Thyroid gland (tissue), 4 donors: Measurements from ENCODE around the gene UBXN2A. TPM values are rescaled to one million over a fixed set of nuclear protein-coding genes. Genes with fewer than 3 reads are reported as not detected.

Experiments
- DNase-seq, 2 donors: peaks; one replicate each; pipeline ENCODE4 v3.0.0-alpha.2; 2019
- H3K27ac ChIP-seq, 3 donors: fragments of 200-600 bp; sonication (generic); 1 replicate in 2 of 3; 2 replicates in 1 of 3; pipeline ENCODE4 v1.5.1; 2016 to 2019; ENCODE audit warnings: mild to moderate bottlenecking in 1 of 3, moderate library complexity in 1 of 3
- H3K27me3 ChIP-seq: fragments of 200-600 bp; sonication (generic); one replicate; pipeline ENCODE4 v1.5.1; 2019
- H3K36me3 ChIP-seq, 2 donors: fragments of 200-600 bp; sonication (generic); one replicate each; pipeline ENCODE4 v1.5.1; 2016 to 2019
- H3K4me1 ChIP-seq, 2 donors: fragments of 200-600 bp; sonication (generic); one replicate each; pipeline ENCODE4 v1.5.1; 2017 to 2019
- H3K4me3 ChIP-seq, 3 donors: fragments of 200-600 bp; sonication (generic); replicated peaks in 1 of 3; 1 replicate in 2 of 3; 2 replicates in 1 of 3; pipeline ENCODE4 v1.5.1; 2016; ENCODE audit warnings: mild to moderate bottlenecking in 1 of 3
- H3K9me3 ChIP-seq: fragments of 200-600 bp; sonication (generic); one replicate; pipeline ENCODE4 v1.5.1; 2017
- CTCF ChIP-seq, 6 experiments: fragments of 200-600 bp in 3 of 6; fragments of 450-650 bp in 3 of 6; sonication (generic) in 3 of 6; IDR thresholded peaks; one replicate each; pipeline ENCODE4 v1.5.1; 2016 to 2019; ENCODE audit warnings: antibody characterized with exemption in 6 of 6, mild to moderate bottlenecking in 2 of 6, inconsistent platforms in 1 of 6, moderate library complexity in 1 of 6
- POLR2A ChIP-seq, 2 donors: fragments of 450-650 bp; IDR thresholded peaks; one replicate each; pipeline ENCODE4 v1.6.1; 2017; ENCODE audit warnings: antibody characterized with exemption in 2 of 2, mild to moderate bottlenecking in 2 of 2, moderate library complexity in 1 of 2
- WGBS, 2 donors: methylation state at CpG; one replicate each; pipeline ENCODE4 v1.1.5; 2017; 5-methylcytosine and 5-hydroxymethylcytosine counted together
- intact Hi-C: fragments of 100-400 bp; cut with DNase I; formaldehyde crosslinking; loops from one replicate; pipeline ENCODE4 v1.15.1; 2023
- total RNA-seq, 4 donors: library from RNA; depleted of rRNA; stranded (reverse); fragments of >200 nt; gene quantifications; one replicate each; pipeline ENCODE4 v1.2.3, GENCODE V29; 2016

Gene UBXN2A
- total RNA-seq, 4 donors from 2014 or later, result 10.7 to 14.9 (median 13.7) TPM

- no peaks in the 10 kb centered on the region for H3K36me3 ChIP-seq
- peak overlapping the region in 1 of 3 donors; percentile 52 for H3K4me3 ChIP-seq
- H3K27me3 ChIP-seq, result no peaks in the 10 kb centered on the region
- H3K4me1 ChIP-seq, result peaks cover 8 to 18% of the 10 kb centered on the region in 2 donors
- intact Hi-C loops, result no loop called here
- DNase-seq, result no peak
- TF ChIP-seq CTCF (IDR thresholded peaks at IDR 0.05), result no peak
- no peak for TF ChIP-seq POLR2A (IDR thresholded peaks at IDR 0.05)
- no peak overlapping the region for H3K27ac ChIP-seq
- 85 to 87% methylated on average over 11 of the region's 11 CpGs for WGBS, 2 donors
- no peaks in the 10 kb centered on the region for H3K9me3 ChIP-seq
Measured at GRCh38 chr2:24045511-24046508, 105.5 kb downstream of the UBXN2A start.

- TF ChIP-seq POLR2A (IDR thresholded peaks at IDR 0.05) (no peak), CTCF (IDR thresholded peaks at IDR 0.05) (no peak)
- Histone ChIP-seq H3K36me3 (no peaks in the 10 kb centered on the region), H3K4me3 (peak overlapping the region in 2 of 3 donors; percentile 19 to 52), H3K4me1 (peaks cover 8 to 18% of the 10 kb centered on the region in 2 donors), H3K27me3 (no peaks in the 10 kb centered on the region), H3K9me3 (no peaks in the 10 kb centered on the region), H3K27ac (no peak overlapping the region)
- 5 to 9% methylated on average over 2 of the region's 2 CpGs for whole genome bisulfite sequencing, 2 donors
- intact Hi-C loops, result no loop called here
- DNase-seq, result no peak
Measured at GRCh38 chr2:24046599-24046929, 106.3 kb downstream of the UBXN2A start.

DNA sequence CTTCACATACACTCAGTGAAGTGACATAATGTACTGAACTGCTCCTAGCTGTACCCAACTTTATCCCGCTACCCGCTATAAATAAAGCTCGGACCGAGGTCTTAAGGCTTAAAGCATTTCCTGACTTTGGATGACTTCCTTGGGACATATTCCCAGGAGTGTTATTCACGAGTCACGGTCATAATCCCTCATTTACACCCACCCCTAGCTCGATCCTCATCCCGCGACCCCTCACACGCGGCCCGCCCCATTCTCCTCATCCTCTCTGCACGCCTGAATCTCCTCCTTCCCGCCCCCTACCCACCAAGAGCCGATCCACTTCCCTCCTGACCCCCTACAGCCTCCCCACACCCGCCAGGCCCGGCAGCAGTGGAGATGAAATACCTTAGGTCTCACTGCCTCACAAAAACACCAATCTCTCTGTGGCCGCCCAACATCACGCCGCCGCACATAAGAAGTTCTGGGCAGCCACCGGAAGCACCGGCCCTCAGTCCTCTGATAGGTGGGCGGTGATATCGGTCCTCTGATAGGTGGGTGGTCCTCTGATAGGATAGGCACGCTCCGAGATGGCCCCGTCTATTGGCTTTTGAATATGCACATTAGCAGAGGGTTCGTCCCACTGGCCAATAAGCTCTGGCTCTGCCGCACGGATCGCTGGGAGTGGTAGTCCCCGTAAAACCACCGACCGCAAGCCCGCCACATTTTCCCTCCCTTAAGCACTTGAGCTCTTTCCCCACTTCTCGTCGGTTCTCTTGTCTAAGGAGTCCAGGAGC is 106.9 kb downstream of the UBXN2A start, which contains the start of gene WDCP:
Gene WDCP (minus strand): TSS at position 462 of the 773 bp plus-strand sequence. CDS start 7,897 bp downstream, outside the sequence.
- 0 to 1% methylated on average over 35 to 37 of the region's 38 CpGs for WGBS, 2 donors
- DNase-seq, result peak; percentile 96 to 97
- Histone ChIP-seq H3K36me3 (no peaks in the 10 kb centered on the region), H3K27ac (peak within 1 kb of the TSS in 1 of 3 donors; percentile 42), H3K9me3 (no peaks in the 10 kb centered on the region), H3K4me3 (peak within 1 kb of the TSS; percentile 19 to 52 (median 33)), H3K27me3 (no peaks in the 10 kb centered on the region), H3K4me1 (peaks cover 8 to 18% of the 10 kb centered on the region in 2 donors)
- intact Hi-C loops, result no loop called here
- TF ChIP-seq POLR2A (IDR thresholded peaks at IDR 0.05) (peak in 1 of 2 donors; percentile 83), CTCF (IDR thresholded peaks at IDR 0.05) (no peak)

DNA sequence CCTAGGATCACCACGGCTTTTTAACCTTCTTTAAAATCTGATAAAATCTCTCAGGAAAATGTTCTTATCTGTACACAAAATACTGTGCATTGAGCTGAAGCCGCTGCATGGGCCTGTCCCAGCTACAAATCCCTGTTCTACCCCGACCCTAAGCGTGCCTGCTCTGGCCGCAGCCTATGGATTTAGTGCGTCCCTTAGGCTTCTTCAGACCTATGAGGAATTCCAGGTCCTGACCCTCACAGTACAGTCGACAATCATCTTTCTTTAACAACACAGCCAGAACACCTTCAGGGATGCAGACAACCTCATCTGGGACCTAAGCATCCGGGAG is 107.4 kb downstream of the UBXN2A start:
- intact Hi-C loops, result no loop called here
- no peaks in the 10 kb centered on the region for H3K36me3 ChIP-seq
- 49 to 56% methylated on average over 8 of the region's 8 CpGs for WGBS, 2 donors
- H3K27me3 ChIP-seq, result no peaks in the 10 kb centered on the region
- DNase-seq, result no peak
- TF ChIP-seq POLR2A (IDR thresholded peaks at IDR 0.05), result no peak
- no peak for TF ChIP-seq CTCF (IDR thresholded peaks at IDR 0.05)
- no peaks in the 10 kb centered on the region for H3K9me3 ChIP-seq
- H3K4me3 ChIP-seq, result peak overlapping the region in 1 of 3 donors; percentile 4
- H3K4me1 ChIP-seq, result peaks cover 8 to 18% of the 10 kb centered on the region in 2 donors
- H3K27ac ChIP-seq, result no peak overlapping the region
